PC-3 (cell line): ENCODE results near the gene DOCK4. TPM values are rescaled to one million over a fixed set of nuclear protein-coding genes. Genes with fewer than 3 reads are reported as not detected.

ENCODE experiments used
- ATAC-seq: fragments of 200-7000 bp; cut with Tn5 transposase; 2 replicates; pipeline ENCODE4 v1.9.1; 2020; ENCODE audit warnings: mild to moderate bottlenecking, moderate library complexity
- BruUV-seq: library from RNA; stranded (reverse); fragments of 400-500 nt; replicated peaks from 2 replicates; lab custom pipeline; 2021; lab: Mats Ljungman, UMichigan
- CTCF ChIA-PET: fragments of 300-600 bp; sonication (Branson Sonifier 250); formaldehyde crosslinking; loops from one replicate; lab custom pipeline; 2022; ENCODE audit warnings: antibody characterized with exemption; lab: Charles Lee
- POLR2A ChIA-PET: fragments of 300-600 bp; sonication (Branson Sonifier 250); formaldehyde crosslinking; loops from one replicate; lab custom pipeline; 2022; ENCODE audit warnings: antibody characterized with exemption; ENCODE audit not compliant: unreplicated experiment; lab: Charles Lee
- DNase-seq: peaks from one replicate; pipeline ENCODE4 v3.0.0-alpha.2; 2015
- H2AFZ ChIP-seq: fragments of 300-600 bp; sonication (generic); 2 replicates; pipeline ENCODE4 v1.6.0; 2016; ENCODE audit warnings: antibody characterized with exemption, low read length
- H3F3A ChIP-seq: fragments of 300-600 bp; sonication (generic); one replicate; pipeline ENCODE4 v1.6.0; 2017; ENCODE audit warnings: antibody characterized with exemption, low read length, control low read depth, mild to moderate bottlenecking; ENCODE audit not compliant: unreplicated experiment
- H3K27ac ChIP-seq: fragments of 300-600 bp; sonication (generic); 2 replicates; pipeline ENCODE4 v1.5.1; 2016; ENCODE audit warnings: mild to moderate bottlenecking, low read length
- H3K27me3 ChIP-seq: fragments of 300-600 bp; sonication (generic); 2 replicates; pipeline ENCODE4 v1.6.1; 2016; ENCODE audit warnings: low read length, mixed read lengths
- H3K36me3 ChIP-seq: fragments of 300-600 bp; sonication (generic); 2 replicates; pipeline ENCODE4 v1.6.1; 2016; ENCODE audit warnings: low read depth, mixed run types, low read length, mixed read lengths
- H3K4me1 ChIP-seq: fragments of 300-600 bp; sonication (generic); 2 replicates; pipeline ENCODE4 v1.5.1; 2016; ENCODE audit warnings: low read length; ENCODE audit not compliant: insufficient read depth
- H3K4me2 ChIP-seq: fragments of 300-600 bp; sonication (generic); 2 replicates; pipeline ENCODE4 v1.6.0; 2016; ENCODE audit warnings: low read length
- H3K4me3 ChIP-seq: fragments of 300-600 bp; sonication (generic); 2 replicates; pipeline ENCODE4 v1.5.1; 2016; ENCODE audit warnings: mild to moderate bottlenecking, low read length, mixed read lengths
- H3K79me2 ChIP-seq: fragments of 300-600 bp; sonication (generic); 2 replicates; pipeline ENCODE4 v1.6.1; 2017; ENCODE audit warnings: low read length, mixed read lengths
- H3K9ac ChIP-seq: fragments of 300-600 bp; sonication (generic); 2 replicates; pipeline ENCODE4 v1.6.0; 2016; ENCODE audit warnings: mild to moderate bottlenecking, low read length
- H3K9me2 ChIP-seq: fragments of 300-600 bp; sonication (generic); replicated peaks from 2 replicates; pipeline ENCODE4 v1.6.1; 2016; ENCODE audit warnings: mixed run types, low read length, mixed read lengths
- H3K9me3 ChIP-seq: fragments of 300-600 bp; sonication (generic); 2 replicates; pipeline ENCODE4 v1.6.1; 2016; ENCODE audit warnings: low read length, mixed read lengths
- H4K20me1 ChIP-seq: fragments of 300-600 bp; sonication (generic); 2 replicates; pipeline ENCODE4 v1.6.1; 2016; ENCODE audit warnings: low read length, mixed read lengths
- EZH2 ChIP-seq: fragments of 300-600 bp; sonication (generic); IDR thresholded peaks from one replicate; pipeline ENCODE4 v1.6.1; 2017; ENCODE audit warnings: antibody characterized with exemption, mild to moderate bottlenecking, low read length; ENCODE audit not compliant: unreplicated experiment
- EZH2phosphoT487 ChIP-seq: fragments of 300-600 bp; sonication (generic); IDR thresholded peaks from 2 replicates; pipeline ENCODE4 v1.6.1; 2018; ENCODE audit warnings: mild to moderate bottlenecking, antibody characterized with exemption, low read length, borderline replicate concordance
- intact Hi-C: fragments of 100-400 bp; cut with micrococcal nuclease; formaldehyde crosslinking; loops from 2 replicates; pipeline ENCODE4 v1.9.0; 2023
- total RNA-seq: library from RNA; depleted of rRNA; stranded (reverse); fragments of >200 nt; gene quantifications from 2 replicates; pipeline ENCODE4 v1.2.3, GENCODE V29; 2014
- TF ChIP-seq, protein P1 (sequence below): fragments of 300-600 bp; sonication (generic); conservative IDR thresholded peaks from 2 replicates; pipeline ENCODE4 v1.5.1; 2017; ENCODE audit warnings: antibody characterized with exemption, low read depth, mild to moderate bottlenecking, low read length

The DOCK4 gene
- total RNA-seq, 1 experiment from 2014 or later, result 25.4 TPM

DNA sequence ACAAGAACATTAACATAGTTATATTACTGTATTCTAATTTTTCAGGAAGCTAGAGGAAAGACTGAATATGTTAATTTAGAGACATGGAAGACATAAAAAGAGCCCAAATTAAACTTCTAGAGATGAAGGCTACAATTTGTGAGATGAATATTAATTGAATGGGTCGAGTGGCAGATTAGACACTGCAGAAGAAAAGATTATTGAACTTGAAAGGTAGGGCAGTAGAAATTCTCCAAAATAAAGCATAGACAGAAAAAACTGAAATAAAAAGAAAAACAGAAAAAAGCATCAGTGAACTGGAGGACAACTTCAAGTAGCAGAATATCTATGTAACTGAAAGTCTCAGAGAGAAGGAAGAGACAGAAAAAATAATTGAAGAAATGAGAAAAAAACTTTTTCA lies 369.6 kb downstream of the DOCK4 start:
- Histone ChIP-seq H3K79me2 (no peaks in the 10 kb centered on the region), H3K27ac (no peak overlapping the region), H4K20me1 (no peaks in the 10 kb centered on the region), H3K9me3 (no peaks in the 10 kb centered on the region), H3K4me3 (no peak overlapping the region), H3K9me2 (no peaks in the 10 kb centered on the region), H3K4me2 (no peak overlapping the region), H3K27me3 (no peaks in the 10 kb centered on the region), H2AFZ (no peak overlapping the region), H3K9ac (no peak overlapping the region), H3F3A (no peaks in the 10 kb centered on the region), H3K4me1 (peaks cover 10% of the 10 kb centered on the region), H3K36me3 (no peaks in the 10 kb centered on the region; the same call in 1 of the 2 replicates)
- TF ChIP-seq EZH2 (no peak), EZH2phosphoT487 (no peak)
- TF ChIP-seq, protein P1, sequence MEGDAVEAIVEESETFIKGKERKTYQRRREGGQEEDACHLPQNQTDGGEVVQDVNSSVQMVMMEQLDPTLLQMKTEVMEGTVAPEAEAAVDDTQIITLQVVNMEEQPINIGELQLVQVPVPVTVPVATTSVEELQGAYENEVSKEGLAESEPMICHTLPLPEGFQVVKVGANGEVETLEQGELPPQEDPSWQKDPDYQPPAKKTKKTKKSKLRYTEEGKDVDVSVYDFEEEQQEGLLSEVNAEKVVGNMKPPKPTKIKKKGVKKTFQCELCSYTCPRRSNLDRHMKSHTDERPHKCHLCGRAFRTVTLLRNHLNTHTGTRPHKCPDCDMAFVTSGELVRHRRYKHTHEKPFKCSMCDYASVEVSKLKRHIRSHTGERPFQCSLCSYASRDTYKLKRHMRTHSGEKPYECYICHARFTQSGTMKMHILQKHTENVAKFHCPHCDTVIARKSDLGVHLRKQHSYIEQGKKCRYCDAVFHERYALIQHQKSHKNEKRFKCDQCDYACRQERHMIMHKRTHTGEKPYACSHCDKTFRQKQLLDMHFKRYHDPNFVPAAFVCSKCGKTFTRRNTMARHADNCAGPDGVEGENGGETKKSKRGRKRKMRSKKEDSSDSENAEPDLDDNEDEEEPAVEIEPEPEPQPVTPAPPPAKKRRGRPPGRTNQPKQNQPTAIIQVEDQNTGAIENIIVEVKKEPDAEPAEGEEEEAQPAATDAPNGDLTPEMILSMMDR, result no peak
- intact Hi-C loops, result no loop called here
- DNase-seq (no peak), ATAC-seq (no peak)
- ChIA-PET CTCF (no interaction called here), POLR2A (no interaction called here)
- no TSS peak for BruUV-seq

DNA sequence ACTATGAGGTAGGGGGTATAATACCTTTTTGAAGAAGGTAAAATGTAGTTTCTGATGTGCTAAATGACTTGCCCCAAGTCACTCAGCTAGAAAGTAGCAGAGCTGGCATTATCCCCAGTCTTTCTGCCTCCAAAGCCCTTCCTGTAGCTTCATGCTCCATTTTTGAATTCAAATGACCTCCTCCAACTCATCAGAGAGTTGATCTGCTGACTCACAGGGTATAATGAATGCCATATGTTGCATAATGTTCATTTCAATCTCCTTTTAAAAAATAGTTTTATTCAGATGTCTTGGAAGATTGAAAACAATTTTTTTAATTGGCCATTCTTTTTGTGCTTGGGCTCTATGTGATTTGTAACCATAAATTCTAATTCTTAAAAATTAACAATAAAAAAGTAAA lies 371.1 kb downstream of the DOCK4 start:
- Histone ChIP-seq H3K9me2 (no peaks in the 10 kb centered on the region), H3K27me3 (no peaks in the 10 kb centered on the region), H3K79me2 (no peaks in the 10 kb centered on the region), H2AFZ (no peak overlapping the region), H3K4me1 (peaks cover 10% of the 10 kb centered on the region), H3K4me2 (no peak overlapping the region), H3K27ac (no peak overlapping the region), H3K36me3 (no peaks in the 10 kb centered on the region; the same call in 1 of the 2 replicates), H4K20me1 (no peaks in the 10 kb centered on the region), H3K9me3 (no peaks in the 10 kb centered on the region), H3K4me3 (no peak overlapping the region), H3F3A (no peaks in the 10 kb centered on the region), H3K9ac (no peak overlapping the region)
- ATAC-seq (peak; percentile 43), DNase-seq (peak; percentile 55)
- CTCF ChIA-PET, result interaction anchor here (0.6 kb wide), 1 partner anchor 1609 kb away, joined by 4 read pairs; no protein-coding TSS in a partner anchor
- POLR2A ChIA-PET, result interaction anchor here (0.6 kb wide), 1 partner anchor 549 kb away, joined by 4 read pairs; no protein-coding TSS in a partner anchor
- no peak for TF ChIP-seq EZH2phosphoT487
- TF ChIP-seq EZH2, result no peak
- intact Hi-C loops, result no loop called here
- no TSS peak for BruUV-seq

DNA sequence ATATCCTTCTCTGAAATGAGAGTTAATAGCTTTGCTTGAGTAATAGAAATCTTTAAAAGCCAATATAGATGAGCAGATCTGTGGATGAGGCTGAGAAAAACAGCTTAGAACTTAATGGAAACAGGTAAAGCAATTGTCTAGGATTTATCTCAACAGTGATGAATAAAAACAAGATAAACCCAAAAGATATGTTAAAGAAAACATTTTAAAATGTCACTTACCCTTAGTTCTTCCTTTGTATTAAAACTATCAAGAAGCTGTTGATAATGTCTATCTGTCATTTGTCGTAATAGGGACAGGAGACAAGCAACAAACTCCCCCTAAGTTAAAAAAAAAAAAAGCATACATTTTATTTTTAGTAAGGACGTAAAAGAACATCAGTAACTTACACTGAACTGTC lies 371.8 kb downstream of the DOCK4 start:
- Histone ChIP-seq H3K27ac (no peak overlapping the region), H3K9me3 (no peaks in the 10 kb centered on the region), H3K79me2 (no peaks in the 10 kb centered on the region), H3K9me2 (no peaks in the 10 kb centered on the region), H3K4me1 (peaks cover 10% of the 10 kb centered on the region), H3K36me3 (no peaks in the 10 kb centered on the region; the same call in 1 of the 2 replicates), H2AFZ (no peak overlapping the region), H3K4me2 (no peak overlapping the region), H3K27me3 (no peaks in the 10 kb centered on the region), H3K9ac (no peak overlapping the region), H3K4me3 (no peak overlapping the region), H3F3A (no peaks in the 10 kb centered on the region), H4K20me1 (no peaks in the 10 kb centered on the region)
- DNase-seq (no peak), ATAC-seq (no peak)
- no TSS peak for BruUV-seq
- intact Hi-C loops, result no loop called here
- CTCF ChIA-PET, result interaction anchor here (0.6 kb wide), 2 partner anchors 506 to 1608 kb away, joined by 3 to 4 read pairs; no protein-coding TSS in a partner anchor
- TF ChIP-seq EZH2phosphoT487 (no peak), EZH2 (no peak)
- TF ChIP-seq, protein P1, result no peak
- POLR2A ChIA-PET, result interaction anchor here (0.6 kb wide), 1 partner anchor 548 kb away, joined by 4 read pairs; no protein-coding TSS in a partner anchor
